Peyer's patch (tissue), 4 donors: Measurements from ENCODE around the gene JUN.

ENCODE experiments used
- CTCF ChIP-seq, 6 experiments: fragments of 450-650 bp in 4 of 6; fragments of 200-600 bp in 2 of 6; sonication (generic) in 1 of 6; IDR thresholded peaks; one replicate each; pipeline ENCODE4 v1.5.1; 2017 to 2019; ENCODE audit warnings: antibody characterized with exemption in 6 of 6, mild to moderate bottlenecking in 3 of 6, moderate library complexity in 1 of 6
- POLR2A ChIP-seq, 2 donors: fragments of 450-650 bp; IDR thresholded peaks; one replicate each; pipeline ENCODE4 v1.5.1; 2017; ENCODE audit warnings: antibody characterized with exemption in 2 of 2, mild to moderate bottlenecking in 2 of 2, moderate library complexity in 2 of 2

GRCh38 chr1:58804853-58805565 is 21.2 kb upstream of the JUN start:
- TF ChIP-seq POLR2A (IDR thresholded peaks at IDR 0.05), result peak in 1 of 2 donors; percentile 22
- TF ChIP-seq CTCF (IDR thresholded peaks at IDR 0.05), result peak in 1 of 6 experiments; percentile 9
